ENCODE results near the gene ZCCHC7.
"Not testable (repeated sequence)": the region's sequence is repeated elsewhere in the genome, so short reads cannot be mapped to it uniquely, and the experiment has no call there.

ZCCHC7 gene

DNA sequence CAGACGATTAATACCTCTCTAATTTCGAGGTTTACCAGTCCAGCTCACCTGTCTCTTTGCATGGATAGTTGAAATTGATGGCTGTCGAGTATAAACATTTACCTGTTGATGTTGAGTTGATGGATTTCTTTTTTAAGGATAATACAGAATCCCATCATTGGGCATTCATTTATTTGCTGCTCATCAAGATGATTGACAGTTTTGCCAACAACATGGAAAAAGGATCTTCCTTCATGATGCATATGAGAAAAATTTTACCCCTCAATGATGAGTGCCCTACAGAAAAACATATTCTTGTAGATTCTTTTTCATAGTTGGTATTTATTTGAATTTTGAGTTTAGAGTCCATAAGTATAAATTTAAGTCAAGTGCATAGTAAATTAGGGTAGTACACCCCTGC lies 59.2 kb downstream of the ZCCHC7 start:
- DNase-seq, result no peak

DNA sequence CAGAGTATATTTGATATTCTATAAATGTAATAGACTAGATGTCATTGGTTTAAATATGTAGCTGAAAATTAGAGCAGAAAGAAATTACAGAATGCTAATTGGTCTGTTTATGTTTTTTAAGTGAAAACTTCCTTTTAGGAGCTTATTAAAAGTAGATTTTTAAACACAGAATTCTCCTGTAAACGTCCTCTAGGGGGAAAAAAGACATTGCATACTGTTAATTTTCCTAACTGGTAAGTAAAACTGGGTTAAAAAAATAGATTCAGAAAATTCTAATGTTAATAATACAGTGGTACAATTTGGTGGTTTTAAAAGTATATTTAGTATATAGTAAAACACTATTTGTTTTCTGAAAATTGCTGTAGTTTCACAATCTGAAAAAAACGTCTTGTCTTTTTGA lies 59.8 kb downstream of the ZCCHC7 start:
- DNase-seq, result no peak

DNA sequence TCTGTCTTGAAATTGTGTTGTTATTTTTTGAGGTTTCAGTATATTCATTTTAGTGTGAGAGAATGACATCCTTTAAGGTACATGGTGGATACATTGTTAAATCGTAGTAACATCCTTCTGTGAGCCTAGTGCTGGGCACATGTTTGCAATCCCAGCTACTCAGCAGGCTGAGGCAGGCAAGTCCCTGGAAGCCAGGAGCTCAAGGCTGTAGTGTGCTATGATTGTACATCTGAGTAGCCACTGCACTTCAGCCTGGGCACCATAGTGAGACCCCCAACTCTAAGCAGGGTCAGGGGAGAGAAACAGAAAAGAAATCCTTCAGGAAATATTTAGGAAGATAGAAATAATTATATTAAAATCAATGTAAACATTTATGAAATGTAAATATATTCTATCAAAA lies 62.3 kb downstream of the ZCCHC7 start:
- no peak for DNase-seq

DNA sequence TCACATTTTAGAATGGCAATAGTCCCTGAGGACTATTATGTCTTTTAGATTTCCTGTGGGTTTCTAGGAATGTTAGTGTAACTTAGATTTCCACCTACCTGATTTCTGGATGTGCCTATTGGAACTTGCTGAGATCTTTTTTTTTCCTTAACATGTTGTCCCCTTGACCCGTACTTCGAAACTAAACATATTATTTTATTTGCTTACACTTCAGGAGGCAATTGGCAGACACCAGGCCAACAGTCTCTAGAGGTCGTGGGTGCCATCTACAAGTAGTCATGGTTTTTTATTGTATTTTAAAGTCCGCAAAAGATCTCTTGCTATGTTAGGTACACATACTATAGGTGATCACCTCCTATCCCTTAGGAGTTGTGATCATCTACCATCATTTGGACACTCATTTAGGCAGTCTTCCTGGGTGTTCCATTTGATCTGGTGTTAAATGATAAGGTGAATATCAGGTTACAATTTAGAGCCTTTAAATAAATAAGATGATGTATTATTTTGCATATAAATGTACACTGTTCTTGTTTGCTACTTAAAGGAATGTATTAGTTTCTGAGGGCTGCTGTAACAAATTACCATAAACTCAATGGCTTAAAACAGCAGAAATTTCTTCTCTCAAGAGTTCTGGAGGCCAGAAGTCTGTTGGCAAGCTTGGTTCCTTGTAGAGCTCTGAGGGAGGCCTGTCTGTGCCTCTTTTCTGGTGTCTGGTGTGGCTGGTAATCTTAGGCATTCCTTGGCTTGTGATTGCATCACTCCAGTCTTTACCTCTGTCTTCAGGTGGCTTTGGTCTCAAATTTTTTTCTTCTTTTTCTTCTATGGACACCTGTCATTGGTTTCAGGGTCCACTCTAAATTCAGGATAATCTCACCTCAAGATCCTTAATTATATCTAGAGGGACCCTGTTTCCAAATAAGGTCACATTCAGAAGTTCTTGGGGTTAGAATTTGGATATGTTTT lies 64.8 kb downstream of the ZCCHC7 start:
- DNase-seq, result no peak

DNA sequence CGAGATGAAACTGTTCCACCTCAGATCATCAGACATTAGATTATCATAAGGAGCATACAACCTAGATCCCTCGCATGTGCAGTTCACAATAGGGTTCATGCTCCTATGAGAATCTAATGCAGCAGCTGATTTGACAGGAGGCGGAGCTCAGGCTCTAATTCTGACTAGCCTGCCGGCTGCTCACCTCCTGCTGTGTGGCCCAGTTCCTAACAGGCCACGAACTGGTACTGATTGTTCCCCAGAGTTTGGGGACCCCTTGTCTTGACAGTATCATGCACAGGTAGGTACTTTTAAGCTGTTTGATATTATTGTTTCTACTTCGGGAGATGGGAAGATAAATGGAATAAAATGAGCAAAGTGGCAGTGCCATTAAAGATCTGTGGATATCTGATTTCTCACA lies 66.9 kb downstream of the ZCCHC7 start:
- no peak for DNase-seq

DNA sequence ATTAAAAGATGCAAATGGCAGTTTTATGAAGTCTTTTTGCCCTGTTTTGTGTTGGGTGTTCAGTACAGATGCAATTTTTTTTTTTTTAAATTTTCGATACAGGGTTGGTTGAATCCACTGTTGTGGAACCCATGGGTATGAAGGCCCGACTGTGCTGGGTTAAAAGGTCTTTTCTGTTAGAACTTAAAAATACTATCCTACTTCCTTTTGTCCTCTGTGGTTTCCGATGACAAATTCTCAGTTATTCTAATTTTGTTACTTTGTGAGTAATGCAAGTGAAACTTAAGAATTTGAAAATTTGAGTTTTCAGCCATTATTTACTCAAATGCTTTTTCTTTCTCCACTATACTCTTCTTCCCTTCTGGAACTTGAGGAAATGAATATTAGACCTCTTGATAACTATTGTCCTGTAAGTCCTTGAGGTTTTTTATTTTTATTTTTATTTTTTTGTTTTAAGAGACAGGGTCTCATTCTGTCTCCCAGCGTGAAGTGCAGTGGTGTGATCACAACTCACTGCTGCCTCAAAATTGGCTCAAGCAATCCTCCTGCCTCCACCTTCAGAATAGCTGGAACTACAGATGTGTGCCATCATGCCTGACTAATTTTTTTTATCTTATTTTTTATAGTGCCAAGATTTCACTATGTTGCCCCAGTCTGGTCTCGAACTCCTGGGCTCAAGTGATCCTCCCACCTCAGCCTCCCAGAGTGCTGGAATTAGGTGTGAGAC lies 67.5 kb downstream of the ZCCHC7 start:
- no peak for DNase-seq

DNA sequence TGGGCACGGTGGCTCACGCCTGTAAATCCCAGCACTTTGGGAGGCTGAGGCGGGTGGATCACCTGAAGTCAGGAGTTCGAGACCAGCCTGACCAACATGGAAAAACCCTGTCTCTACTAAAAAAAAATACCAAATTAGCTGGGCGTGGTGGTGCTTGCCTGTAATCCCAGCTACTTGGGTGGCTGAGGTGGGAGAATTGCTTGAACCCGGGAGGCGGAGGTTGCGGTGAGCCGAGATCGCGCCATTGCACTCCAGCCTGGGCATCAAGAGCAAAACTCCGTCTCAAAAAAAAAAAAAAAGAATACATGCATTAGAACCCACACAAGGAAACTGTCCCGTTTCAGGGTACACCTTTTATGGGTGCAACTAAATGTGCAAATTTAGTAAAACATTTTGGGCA lies 70.4 kb downstream of the ZCCHC7 start:
- DNase-seq, result not testable (repeated sequence)

DNA sequence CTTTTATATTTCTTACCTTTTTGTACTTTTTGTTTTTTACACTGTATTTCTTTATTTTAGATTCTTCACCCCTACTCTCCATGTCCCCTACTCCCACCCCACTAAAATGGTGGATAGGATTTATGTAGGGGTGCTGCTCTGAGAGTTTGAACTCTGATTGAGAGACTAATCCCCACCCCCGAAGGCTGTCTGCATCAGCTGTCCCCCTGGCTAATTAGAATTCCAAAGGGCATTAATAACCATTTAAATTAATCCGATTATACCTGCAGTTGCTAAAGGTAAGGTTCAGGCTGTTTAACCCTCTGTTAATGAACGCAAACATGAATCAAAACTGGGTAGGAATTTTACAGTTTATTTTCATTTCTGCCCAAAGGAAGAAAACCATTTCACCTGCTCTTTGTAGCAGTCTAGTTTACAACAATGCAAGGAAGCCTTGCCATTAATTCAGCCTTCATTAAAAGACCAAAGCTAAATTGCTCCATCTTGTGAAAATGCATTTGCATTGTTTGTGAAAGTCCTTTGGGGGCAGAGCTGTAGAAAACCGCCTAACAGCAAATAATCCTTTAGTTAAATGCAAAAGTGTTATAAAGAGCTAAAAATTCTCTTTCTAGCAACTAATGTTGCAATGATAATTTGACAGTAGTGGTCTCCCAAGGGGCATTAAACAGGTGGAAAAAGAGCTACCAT lies 71.2 kb downstream of the ZCCHC7 start:
- DNase-seq, result no peak

DNA sequence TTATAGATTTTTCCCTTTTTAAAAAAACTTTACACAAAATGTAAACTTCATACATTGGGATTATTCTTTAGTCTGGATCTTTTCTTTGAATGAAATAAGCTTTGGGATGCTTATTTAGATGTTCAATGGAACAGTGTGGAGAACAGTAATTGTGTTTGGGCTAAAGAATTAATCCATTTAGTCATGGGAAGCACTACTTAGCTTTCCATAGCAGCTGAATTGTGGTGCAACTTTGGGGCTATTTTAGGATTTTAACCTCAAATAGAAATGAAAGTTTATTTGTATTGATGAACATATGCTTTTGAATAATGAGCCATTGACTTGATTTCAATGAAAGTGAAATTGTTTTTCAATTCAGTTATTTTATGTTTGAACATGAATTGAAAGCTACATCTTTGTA lies 72.4 kb downstream of the ZCCHC7 start:
- DNase-seq, result no peak

DNA sequence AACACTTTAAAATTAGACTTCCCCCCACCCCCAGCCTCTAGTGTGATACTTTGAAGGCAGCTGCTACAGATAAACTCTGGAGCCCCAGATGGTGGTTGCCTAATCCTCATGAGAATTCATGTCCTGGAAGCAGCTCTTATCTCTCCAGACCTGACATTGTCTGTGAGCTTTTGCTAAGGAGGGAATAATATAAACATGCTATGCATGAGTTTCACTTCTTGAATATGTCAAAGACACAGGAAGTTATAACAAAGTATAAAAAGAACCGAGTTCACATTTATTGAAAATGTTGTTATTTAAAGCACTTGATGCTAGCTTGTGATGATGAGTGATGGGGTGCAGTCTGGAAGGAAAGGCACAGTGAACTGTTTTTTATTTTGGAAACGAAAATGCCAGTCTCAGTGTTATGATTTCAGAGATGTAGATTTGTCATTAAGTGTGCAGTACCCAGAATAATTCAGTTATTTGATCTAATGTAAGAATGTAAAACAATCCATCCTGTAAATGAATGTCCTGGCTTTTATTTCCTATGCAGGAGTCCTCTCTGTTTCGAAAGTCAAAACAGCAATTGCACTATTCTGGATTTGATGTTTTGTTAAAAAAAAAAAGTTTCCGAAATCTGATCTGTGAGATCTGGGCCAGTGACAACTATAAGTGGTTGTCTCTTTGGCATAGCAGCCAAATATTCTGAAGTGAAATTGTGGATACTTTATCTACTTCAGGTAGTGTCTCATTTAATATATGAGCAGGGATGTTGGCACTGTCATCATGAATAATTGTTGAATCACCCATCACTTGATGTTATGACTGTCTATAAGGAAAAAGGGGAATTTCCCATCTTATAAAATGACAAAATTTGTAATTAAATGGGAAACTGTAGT lies 77.0 kb downstream of the ZCCHC7 start:
- DNase-seq, result no peak

DNA sequence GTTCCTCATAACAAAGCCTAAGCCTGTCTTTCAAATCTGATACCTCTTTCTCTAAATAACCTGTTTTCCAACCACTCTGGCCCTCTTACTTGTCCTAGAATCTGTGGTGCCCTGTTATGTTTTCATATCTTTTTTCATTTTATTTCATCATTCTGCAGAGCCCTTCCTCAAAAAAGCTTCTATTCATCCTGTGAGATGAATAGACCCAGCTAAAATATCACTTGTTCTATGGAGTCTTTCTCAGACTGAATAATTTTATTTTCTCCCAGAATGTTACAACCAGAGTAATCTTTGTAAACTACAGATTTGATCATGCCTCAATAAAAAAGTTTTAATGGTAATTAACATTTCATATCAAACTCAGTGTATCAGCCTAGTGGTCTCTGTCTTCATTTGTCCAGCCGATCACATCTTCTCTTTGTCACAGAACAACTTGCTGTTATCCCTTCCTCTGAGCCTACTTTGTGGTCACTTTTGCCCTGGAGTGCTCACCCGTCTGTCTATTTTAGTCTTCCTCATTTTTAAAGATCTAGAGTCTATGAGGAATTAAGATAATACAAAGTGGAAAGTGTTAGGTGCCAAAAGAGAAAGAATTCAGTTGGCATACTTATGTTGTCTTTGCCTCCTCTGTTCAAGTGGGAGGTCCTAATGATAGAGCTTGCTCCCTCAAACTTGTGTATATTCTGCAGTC lies 77.8 kb downstream of the ZCCHC7 start:
- DNase-seq, result no peak

DNA sequence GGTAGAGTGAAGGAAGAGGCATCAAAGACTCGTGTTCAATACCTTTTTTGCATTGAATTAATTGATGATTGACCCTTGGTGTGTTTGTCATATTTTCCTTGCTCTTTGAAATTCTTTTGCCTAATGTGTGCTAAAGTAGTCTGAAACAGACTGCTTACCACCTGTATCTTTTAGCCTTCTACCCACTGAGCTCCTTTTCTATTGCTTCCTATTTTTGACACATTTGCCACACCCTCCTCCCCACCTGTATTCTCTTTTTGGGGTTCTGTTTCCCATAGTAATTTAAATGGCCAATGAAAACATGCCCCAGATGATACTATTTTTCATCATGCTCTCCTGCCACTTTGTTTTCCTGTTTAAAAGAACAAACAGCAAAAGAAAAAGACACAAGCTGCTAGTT lies 78.5 kb downstream of the ZCCHC7 start:
- DNase-seq, result no peak

DNA sequence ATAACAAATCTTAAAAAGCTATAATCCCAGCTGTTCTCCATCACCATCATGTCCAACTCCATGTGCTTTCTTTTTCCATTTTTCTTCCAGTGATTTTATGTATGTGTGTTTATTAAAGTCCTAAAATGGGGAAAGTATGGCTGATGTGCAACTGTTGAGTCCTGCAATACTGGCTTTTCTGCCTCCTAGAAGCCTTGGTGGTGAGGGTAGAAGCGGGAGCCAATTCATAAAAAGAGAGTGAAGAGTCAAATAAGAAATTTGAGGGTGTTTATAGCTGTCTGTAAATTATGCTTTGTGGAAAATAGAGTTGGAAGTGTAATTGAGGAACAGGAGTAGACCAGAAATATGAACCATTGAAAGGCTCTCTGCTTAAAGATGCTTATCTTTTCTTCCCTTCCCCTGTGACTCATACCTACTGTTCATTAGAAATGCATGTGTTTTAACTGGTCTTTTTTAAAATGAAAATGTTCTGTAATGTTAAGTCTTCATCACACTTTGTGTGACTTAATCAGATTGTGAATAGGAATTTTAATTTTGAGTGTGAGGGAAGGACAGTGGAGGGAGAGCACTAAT lies 80.1 kb downstream of the ZCCHC7 start:
- no peak for DNase-seq

DNA sequence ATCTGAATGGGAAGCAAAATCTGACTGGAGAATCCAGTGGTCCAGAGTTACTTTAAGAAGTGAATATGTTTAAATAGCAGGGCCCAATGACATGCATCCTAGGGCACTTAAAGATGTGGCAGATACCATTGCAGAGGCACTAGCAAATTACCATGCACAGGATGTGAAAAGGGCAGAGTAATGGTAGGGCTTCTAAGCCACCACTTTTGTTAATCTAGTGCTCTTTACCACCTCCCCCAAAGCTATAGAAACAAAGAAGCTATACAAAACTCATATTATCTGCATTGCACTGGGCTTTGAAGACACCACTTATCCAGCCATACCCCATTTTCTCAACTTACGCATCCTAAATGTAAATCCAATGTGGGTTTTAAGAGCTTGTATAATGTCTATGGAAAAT lies 81.2 kb downstream of the ZCCHC7 start:
- no peak for DNase-seq

DNA sequence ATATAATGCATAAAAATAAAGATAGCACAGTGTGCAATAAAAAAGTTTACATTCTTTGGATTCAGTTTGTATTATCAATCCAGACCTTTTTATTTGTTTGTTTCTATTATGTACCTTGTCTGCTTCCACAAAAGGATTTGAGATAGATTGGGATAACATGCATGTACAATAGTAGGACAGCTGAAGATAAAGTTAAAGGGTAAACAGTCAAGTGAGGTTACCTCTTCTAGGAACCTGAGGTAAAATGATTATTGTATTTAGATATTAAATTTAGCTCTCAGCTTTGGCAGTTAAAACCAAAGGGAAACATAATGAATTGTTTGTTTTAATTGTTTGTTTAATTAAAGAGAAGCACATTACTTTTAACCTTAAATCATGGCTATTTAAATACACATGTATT lies 81.7 kb downstream of the ZCCHC7 start:
- no peak for DNase-seq

DNA sequence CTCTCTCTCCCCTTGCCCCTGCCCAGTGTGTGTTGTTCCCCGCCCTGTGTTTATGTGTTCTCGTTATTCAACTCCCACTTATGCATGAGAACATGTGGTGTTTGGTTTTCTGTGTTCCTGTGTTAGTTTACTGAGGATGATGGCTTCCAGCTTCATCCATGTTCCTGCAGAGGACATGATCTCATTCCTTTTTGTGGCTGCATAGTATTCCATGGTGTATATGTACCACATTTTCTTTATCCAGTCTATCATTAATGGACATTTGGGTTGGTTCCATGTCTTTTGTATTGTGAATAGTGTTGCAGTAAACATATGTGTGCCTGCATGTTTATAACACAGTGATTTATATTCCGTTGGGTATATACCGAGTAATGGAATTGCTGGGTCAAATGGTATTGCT lies 83.1 kb downstream of the ZCCHC7 start:
- not testable (repeated sequence) for DNase-seq

DNA sequence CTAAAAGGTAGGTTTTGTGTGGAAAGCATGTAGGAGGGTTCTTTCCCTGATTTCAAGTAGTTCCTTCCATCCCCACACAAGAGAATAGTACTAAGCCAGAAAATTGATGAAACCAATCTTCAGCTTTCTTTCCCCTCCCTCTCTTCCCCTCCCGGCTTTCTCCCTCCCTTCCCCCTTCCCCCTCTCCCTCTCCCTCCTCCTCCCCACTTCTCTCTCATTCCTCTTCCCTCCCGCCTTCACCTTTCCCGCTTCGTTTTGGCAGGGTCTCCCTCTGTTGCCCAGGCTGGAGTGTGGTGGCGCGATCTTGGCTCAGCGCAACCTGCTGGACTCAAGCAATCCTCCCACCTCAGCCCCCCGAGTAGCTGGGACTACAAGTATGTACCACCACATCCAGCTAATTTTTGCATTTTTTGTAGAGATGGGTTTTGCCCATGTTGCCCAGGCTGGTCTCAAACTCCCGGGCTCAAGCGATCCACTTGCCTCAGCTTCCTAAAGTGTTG lies 85.8 kb downstream of the ZCCHC7 start:
- DNase-seq, result no peak

DNA sequence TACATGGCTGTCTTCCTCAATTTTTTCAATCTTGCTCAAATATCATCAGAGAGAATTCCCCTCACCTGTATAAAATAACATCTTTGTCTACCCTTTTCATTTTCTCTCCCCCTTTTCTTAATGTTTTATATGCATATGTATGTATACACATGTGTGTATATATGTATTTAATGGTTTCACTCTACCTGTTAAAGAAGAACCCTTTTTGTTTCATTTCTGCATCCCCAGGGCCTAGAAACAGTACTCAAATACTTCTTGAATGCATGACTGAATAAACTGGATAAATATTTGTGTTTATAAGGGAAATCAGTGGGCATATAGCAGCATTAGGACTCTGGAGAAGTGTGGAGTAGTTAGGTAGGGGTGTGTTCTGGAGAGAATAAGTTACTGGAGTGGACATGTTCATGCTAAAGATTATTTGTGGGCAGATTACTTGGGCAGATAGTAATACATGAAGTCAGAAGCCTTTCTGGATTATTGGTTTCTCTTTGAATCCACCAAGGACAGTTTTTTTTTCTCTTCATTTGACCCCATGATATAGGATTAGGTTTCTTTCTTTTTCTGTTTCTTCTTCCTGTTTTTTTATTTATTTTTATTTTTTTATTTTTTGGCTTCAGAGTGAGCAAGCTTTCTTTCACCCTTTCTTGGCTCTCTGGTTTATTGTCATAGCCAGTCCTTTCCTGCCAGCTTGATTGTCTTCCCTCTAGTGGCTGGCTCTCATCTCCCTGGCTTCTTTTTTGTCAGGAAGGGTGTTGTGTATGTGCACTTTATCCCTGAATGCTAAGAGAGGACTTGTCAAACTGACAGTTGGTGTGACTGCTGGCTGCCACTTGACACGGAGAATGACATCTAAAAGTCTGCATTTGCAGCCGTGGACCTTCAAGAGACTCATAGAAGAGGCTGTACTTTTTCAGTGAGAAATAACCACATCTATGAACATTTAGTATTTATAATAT lies 89.3 kb downstream of the ZCCHC7 start:
- no peak for DNase-seq

DNA sequence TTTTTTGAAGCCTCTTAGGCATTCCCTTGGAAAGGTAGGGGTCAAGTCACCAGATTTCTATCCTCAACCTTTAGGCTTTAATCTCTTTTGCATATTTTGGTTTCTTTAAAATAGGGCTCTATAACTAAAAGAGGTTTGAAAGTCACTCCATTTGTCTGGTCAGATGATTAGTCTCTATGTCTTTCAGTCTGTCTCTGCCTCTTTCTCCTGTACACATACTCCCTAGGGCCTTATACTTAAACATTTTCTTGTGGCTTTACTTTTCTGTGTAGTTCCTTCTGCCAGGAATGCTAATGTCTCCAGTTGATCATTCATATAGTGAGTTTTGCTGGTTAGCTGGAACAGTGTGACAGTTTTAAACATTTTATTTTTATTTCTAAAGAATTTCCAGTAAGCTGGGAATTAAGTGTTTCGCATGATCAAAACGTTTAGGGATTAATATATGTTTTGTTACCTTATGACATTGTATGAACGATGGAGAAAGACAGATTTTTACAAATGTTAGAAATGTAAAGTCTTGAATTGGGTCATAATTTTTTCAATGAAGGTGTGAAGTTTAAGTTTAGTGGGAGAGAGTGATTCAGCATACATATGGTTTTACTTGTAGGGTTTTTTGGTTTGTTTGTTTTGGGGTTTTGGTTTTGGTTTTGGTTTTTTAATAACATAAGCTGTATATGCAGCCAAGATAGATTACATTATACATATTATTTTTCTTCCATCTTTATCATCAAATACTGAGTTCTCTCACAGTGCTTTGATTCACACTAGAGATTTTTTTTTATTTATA lies 90.6 kb downstream of the ZCCHC7 start:
- DNase-seq, result no peak
